ENCODE results near the gene SPINT1. TPM values are rescaled to one million over a fixed set of nuclear protein-coding genes. Genes with fewer than 3 reads are reported as not detected.

The SPINT1 gene
- total RNA-seq, 1 donor from 2014 or later = 217 TPM

DNA sequence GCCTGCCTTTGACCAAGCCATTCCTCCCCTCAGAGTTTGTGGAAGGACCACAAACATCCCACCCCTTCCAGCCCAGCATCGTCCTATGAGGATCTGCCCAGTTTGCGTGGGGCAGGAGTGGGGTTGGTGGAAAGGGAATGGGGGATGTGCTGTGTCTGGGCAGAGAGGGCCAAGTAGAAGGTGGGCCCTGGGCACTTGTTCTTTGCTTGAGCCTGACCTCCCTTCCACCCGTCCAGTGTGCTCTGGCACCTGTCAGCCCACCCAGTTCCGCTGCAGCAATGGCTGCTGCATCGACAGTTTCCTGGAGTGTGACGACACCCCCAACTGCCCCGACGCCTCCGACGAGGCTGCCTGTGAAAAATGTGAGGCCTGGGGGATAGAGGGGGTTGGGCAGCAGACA lies 10.3 kb downstream of the SPINT1 start:
- no peaks in the 10 kb centered on the region for H3K27me3 Mint-ChIP-seq

DNA sequence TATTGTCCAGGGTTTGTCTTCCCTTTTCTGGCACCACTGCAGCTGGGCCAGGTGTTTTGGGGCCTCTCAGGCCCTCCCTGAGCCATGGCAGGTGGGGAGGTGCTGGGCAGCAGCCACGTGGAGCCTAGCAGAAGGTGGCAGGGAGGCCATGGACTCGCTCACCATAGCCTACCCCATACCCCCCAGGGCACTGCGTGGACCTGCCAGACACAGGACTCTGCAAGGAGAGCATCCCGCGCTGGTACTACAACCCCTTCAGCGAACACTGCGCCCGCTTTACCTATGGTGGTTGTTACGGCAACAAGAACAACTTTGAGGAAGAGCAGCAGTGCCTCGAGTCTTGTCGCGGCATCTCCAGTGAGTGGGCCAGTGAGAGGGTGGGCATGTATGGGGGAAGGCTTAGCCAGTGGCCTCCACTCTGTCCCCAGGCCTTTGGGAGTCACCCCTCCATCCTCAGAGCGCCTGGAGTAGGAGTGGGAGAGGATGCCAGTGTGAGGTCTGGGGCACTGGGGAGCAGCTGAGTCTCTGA lies 11.9 kb downstream of the SPINT1 start:
- DNase-seq (ENCODE audit: low spot score, unreplicated experiment) = no peak
- peaks cover 15% of the 10 kb centered on the region for H3K4me1 Mint-ChIP-seq (ENCODE audit: low read depth)
- H3K9me3 Mint-ChIP-seq (ENCODE audit: low read depth) = no peaks in the 10 kb centered on the region
- H3K27ac Mint-ChIP-seq = no peak overlapping the region
- H3K27me3 Mint-ChIP-seq = no peaks in the 10 kb centered on the region
- TF ChIP-seq, protein P1, sequence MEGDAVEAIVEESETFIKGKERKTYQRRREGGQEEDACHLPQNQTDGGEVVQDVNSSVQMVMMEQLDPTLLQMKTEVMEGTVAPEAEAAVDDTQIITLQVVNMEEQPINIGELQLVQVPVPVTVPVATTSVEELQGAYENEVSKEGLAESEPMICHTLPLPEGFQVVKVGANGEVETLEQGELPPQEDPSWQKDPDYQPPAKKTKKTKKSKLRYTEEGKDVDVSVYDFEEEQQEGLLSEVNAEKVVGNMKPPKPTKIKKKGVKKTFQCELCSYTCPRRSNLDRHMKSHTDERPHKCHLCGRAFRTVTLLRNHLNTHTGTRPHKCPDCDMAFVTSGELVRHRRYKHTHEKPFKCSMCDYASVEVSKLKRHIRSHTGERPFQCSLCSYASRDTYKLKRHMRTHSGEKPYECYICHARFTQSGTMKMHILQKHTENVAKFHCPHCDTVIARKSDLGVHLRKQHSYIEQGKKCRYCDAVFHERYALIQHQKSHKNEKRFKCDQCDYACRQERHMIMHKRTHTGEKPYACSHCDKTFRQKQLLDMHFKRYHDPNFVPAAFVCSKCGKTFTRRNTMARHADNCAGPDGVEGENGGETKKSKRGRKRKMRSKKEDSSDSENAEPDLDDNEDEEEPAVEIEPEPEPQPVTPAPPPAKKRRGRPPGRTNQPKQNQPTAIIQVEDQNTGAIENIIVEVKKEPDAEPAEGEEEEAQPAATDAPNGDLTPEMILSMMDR (IDR thresholded peaks at IDR 0.05; ENCODE audit: unreplicated experiment) = no peak
- peaks cover 19% of the 10 kb centered on the region for H3K36me3 Mint-ChIP-seq (ENCODE audit: insufficient read depth)
- no peak overlapping the region for H3K4me3 Mint-ChIP-seq (ENCODE audit: low read depth)

More for the DNA sequence above, 10.3 kb downstream of the SPINT1 start:
- Mint-ChIP-seq H3K4me3 (ENCODE audit: low read depth) (no peak overlapping the region), H3K27ac (no peak overlapping the region), H3K4me1 (ENCODE audit: low read depth) (peaks cover 9% of the 10 kb centered on the region), H3K36me3 (ENCODE audit: insufficient read depth) (peaks cover 23% of the 10 kb centered on the region), H3K9me3 (ENCODE audit: low read depth) (no peaks in the 10 kb centered on the region)
- TF ChIP-seq, protein P1 (IDR thresholded peaks at IDR 0.05; ENCODE audit: unreplicated experiment) = no peak
- DNase-seq (ENCODE audit: low spot score, unreplicated experiment) = no peak

DNA sequence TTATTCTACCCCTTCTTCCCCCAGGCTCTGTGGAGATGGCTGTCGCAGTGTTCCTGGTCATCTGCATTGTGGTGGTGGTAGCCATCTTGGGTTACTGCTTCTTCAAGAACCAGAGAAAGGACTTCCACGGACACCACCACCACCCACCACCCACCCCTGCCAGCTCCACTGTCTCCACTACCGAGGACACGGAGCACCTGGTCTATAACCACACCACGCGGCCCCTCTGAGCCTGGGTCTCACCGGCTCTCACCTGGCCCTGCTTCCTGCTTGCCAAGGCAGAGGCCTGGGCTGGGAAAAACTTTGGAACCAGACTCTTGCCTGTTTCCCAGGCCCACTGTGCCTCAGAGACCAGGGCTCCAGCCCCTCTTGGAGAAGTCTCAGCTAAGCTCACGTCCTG lies 12.9 kb downstream of the SPINT1 start:
- H3K27me3 Mint-ChIP-seq = no peaks in the 10 kb centered on the region
- H3K36me3 Mint-ChIP-seq (ENCODE audit: insufficient read depth) = peaks cover 13% of the 10 kb centered on the region
- no peak for DNase-seq (ENCODE audit: low spot score, unreplicated experiment)
- no peaks in the 10 kb centered on the region for H3K9me3 Mint-ChIP-seq (ENCODE audit: low read depth)
- no peak overlapping the region for H3K4me3 Mint-ChIP-seq (ENCODE audit: low read depth)
- TF ChIP-seq, protein P1 (IDR thresholded peaks at IDR 0.05; ENCODE audit: unreplicated experiment) = no peak
- H3K4me1 Mint-ChIP-seq (ENCODE audit: low read depth) = peaks cover 15% of the 10 kb centered on the region
- peak overlapping the region; percentile 97 for H3K27ac Mint-ChIP-seq

DNA sequence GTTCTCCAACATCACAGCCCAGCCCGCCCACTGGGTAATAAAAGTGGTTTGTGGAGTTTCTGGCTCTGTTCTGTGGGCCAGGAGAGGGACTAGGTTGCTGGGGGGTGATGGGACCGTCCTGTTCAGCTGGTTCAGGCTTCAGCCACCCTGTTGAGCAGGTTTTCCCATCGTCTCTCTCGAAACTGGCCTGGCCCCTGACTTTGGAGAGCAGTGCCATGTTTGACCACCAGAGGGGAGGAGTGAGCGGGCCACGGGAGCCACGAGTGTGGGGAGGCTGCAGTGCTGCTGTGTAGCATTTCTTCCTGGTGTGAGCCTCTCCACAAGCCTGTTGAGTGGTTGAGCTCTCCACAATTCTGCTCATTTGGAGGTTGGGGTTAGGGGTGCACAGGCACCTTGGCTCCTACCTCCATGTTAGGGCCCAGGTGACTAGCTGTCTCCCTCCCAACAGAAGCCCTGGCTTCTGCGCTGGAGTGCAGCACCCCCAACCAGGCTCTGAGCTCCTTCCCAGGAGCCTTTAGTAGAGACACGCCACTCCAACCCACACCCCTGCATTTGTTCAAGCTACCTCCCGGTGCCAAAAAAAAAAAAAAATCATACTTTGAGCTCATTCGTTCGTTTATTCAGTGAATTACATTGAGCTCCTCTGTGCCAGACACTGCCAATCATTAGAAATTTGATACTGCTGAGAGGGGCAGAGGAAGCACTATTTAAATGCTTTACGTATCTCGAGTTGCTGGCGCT lies 13.9 kb downstream of the SPINT1 start:
- peak; percentile 89 for DNase-seq (ENCODE audit: low spot score, unreplicated experiment)
- H3K4me1 Mint-ChIP-seq (ENCODE audit: low read depth) = peaks cover 17% of the 10 kb centered on the region
- H3K9me3 Mint-ChIP-seq (ENCODE audit: low read depth) = no peaks in the 10 kb centered on the region
- peak overlapping the region; percentile 97 for H3K27ac Mint-ChIP-seq
- no peak overlapping the region for H3K4me3 Mint-ChIP-seq (ENCODE audit: low read depth)
- no peaks in the 10 kb centered on the region for H3K27me3 Mint-ChIP-seq
- H3K36me3 Mint-ChIP-seq (ENCODE audit: insufficient read depth) = peaks cover 13% of the 10 kb centered on the region
- TF ChIP-seq, protein P1 (IDR thresholded peaks at IDR 0.05; ENCODE audit: unreplicated experiment) = peak; percentile 93

DNA sequence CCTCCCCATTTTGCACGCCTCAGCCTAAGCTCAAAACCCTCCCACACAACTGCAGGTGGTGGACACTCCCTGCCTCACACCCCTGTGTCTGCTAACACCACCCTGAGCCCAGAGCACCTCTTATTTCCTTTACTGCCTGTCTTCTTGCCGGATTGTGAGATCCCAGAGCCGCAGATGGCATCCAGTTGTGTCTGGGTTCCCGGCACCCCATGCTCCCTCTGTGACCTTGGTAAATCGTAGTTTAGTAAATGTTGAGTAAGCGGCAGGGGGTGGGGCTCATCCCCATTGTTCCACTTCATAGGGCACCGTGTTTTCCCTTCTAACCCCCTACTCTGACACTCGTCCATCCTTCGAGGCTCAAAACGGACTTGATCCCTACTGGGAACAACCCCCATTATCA lies 14.9 kb downstream of the SPINT1 start:
- peaks cover 20% of the 10 kb centered on the region for H3K4me1 Mint-ChIP-seq (ENCODE audit: low read depth)
- no peak overlapping the region for H3K4me3 Mint-ChIP-seq (ENCODE audit: low read depth)
- H3K27ac Mint-ChIP-seq = peak overlapping the region; percentile 84
- TF ChIP-seq, protein P1 (IDR thresholded peaks at IDR 0.05; ENCODE audit: unreplicated experiment) = no peak
- H3K27me3 Mint-ChIP-seq = no peaks in the 10 kb centered on the region
- DNase-seq (ENCODE audit: low spot score, unreplicated experiment) = no peak
- H3K9me3 Mint-ChIP-seq (ENCODE audit: low read depth) = no peaks in the 10 kb centered on the region
- H3K36me3 Mint-ChIP-seq (ENCODE audit: insufficient read depth) = peaks cover 13% of the 10 kb centered on the region

All from progenitor cell of endocrine pancreas (in vitro differentiated cells).